ENCODE results near the gene NTRK3. TPM values are rescaled to one million over a fixed set of nuclear protein-coding genes. Genes with fewer than 3 reads are reported as not detected.

Gene NTRK3
- total RNA-seq, 1 experiment from 2014 or later = not detected

DNA sequence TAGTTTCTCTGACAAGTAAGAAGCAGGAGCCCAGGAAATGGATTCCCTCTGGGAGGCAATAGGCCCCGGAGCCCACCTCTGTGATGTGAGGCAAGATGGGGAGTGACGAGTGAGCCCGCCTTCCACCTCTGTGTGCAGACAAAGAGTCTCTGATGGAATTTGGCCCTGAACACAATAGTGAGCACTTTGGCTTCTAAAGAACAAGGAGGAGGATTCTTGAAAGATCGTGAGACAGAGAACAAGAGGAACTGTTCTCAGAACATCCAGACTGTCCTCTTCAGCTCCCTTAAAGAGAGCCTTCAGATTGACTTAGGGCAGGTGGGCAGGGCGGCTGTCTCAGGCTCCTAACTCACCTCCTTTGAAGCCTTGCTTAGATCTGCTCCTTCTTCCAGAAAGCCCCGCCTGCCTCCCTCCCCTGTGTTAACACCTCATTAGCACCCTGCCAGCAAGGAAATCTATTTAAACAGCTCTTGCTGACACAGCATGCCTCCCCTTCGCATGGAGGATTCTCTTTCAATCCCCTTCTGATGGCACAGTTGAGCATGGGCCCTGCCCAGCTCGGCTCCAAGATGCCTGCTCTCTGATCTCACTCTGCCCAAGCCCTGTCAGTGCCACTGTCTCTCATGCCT is 430.3 kb downstream of the NTRK3 start:
- TF ChIP-seq, protein P1, sequence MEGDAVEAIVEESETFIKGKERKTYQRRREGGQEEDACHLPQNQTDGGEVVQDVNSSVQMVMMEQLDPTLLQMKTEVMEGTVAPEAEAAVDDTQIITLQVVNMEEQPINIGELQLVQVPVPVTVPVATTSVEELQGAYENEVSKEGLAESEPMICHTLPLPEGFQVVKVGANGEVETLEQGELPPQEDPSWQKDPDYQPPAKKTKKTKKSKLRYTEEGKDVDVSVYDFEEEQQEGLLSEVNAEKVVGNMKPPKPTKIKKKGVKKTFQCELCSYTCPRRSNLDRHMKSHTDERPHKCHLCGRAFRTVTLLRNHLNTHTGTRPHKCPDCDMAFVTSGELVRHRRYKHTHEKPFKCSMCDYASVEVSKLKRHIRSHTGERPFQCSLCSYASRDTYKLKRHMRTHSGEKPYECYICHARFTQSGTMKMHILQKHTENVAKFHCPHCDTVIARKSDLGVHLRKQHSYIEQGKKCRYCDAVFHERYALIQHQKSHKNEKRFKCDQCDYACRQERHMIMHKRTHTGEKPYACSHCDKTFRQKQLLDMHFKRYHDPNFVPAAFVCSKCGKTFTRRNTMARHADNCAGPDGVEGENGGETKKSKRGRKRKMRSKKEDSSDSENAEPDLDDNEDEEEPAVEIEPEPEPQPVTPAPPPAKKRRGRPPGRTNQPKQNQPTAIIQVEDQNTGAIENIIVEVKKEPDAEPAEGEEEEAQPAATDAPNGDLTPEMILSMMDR (conservative IDR thresholded peaks at IDR 0.05; ENCODE audit: low read depth, low read length) = no peak
- TF ChIP-seq EZH2 (IDR thresholded peaks at IDR 0.05; ENCODE audit: low read length, unreplicated experiment) (no peak), EZH2phosphoT487 (IDR thresholded peaks at IDR 0.05; ENCODE audit: borderline replicate concordance, low read length) (no peak)
- Histone ChIP-seq H2AFZ (ENCODE audit: low read length) (no peak overlapping the region), H3K27ac (ENCODE audit: low read length) (no peak overlapping the region), H3K27me3 (ENCODE audit: low read length) (no peaks in the 10 kb centered on the region), H3K4me1 (ENCODE audit: insufficient read depth, low read length) (no peaks in the 10 kb centered on the region), H3K9me2 (replicated peaks; ENCODE audit: low read length) (no peaks in the 10 kb centered on the region), H3K9ac (ENCODE audit: low read length) (no peak overlapping the region), H3K36me3 (ENCODE audit: low read depth, low read length) (no peaks in the 10 kb centered on the region), H3K4me3 (ENCODE audit: low read length) (no peak overlapping the region), H3F3A (ENCODE audit: low read length, unreplicated experiment) (no peaks in the 10 kb centered on the region), H3K4me2 (ENCODE audit: low read length) (no peak overlapping the region), H3K79me2 (ENCODE audit: low read length) (no peaks in the 10 kb centered on the region), H3K9me3 (ENCODE audit: low read length) (no peaks in the 10 kb centered on the region), H4K20me1 (ENCODE audit: low read length) (no peaks in the 10 kb centered on the region)
- CTCF ChIA-PET = no interaction called here
- no TSS peak for BruUV-seq (replicated peaks)
- ATAC-seq (no peak), DNase-seq (no peak)
- intact Hi-C loops (cut with micrococcal nuclease) = no loop called here
- POLR2A ChIA-PET (ENCODE audit: unreplicated experiment) = no interaction called here

DNA sequence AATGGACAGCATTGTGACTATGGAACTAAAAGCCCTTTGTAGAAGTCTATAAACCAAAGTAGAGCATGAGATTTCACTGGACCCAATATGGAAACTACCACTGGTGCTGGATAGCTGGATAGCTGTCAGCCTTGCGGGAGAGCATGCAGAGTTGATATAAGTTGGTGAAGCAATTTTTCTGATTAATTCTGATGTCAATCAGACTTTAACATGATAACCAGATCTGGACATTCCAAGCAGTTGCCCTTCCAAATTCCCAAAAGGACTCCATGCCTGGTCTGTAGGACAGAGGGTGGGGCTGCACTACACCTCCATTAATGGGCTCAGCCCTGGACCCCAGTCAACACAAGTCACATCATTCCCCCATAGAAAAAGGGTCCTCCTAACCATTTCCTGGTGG is 437.8 kb downstream of the NTRK3 start:
- no peak overlapping the region for H3K9ac ChIP-seq (ENCODE audit: low read length)

DNA sequence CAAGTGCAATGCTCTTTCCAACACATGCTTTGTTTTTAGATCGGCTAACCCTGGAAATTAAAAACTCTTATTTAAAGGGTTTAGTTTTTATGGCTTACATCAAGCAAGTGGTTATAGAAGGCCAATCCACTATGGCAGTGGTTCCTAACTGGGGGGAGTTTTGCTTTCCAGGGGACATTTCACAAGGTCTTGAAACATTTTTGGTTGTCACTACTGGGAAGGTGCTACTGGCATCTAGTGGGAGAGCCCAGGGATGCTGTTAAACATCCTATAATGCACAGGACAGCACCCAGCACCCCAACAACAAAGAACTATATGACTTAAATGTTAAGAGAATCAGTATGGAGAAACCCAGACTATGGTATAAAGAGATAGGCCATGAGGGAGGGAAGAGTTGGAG is 439.0 kb downstream of the NTRK3 start:
- no peaks in the 10 kb centered on the region for H3K79me2 ChIP-seq (ENCODE audit: low read length)
- no peak for DNase-seq
- no peak overlapping the region for H3K9ac ChIP-seq (ENCODE audit: low read length)
- H3F3A ChIP-seq (ENCODE audit: low read length, unreplicated experiment) = no peaks in the 10 kb centered on the region
- no peak overlapping the region for H3K27ac ChIP-seq (ENCODE audit: low read length)
- H3K27me3 ChIP-seq (ENCODE audit: low read length) = no peaks in the 10 kb centered on the region
- intact Hi-C loops (cut with micrococcal nuclease) = no loop called here
- 0 out of 2 replicates have a peak, but pooled peaks cover 3% of the 10 kb centered on the region for H3K4me1 ChIP-seq (ENCODE audit: insufficient read depth, low read length)
- ChIA-PET CTCF (no interaction called here), POLR2A (ENCODE audit: unreplicated experiment) (no interaction called here)
- no peak for ATAC-seq
- H4K20me1 ChIP-seq (ENCODE audit: low read length) = no peaks in the 10 kb centered on the region
- no TSS peak for BruUV-seq (replicated peaks)
- no peak overlapping the region for H3K4me3 ChIP-seq (ENCODE audit: low read length)
- H3K4me2 ChIP-seq (ENCODE audit: low read length) = no peak overlapping the region
- no peak overlapping the region for H2AFZ ChIP-seq (ENCODE audit: low read length)
- H3K36me3 ChIP-seq (ENCODE audit: low read depth, low read length) = no peaks in the 10 kb centered on the region
- no peaks in the 10 kb centered on the region for H3K9me2 ChIP-seq (replicated peaks; ENCODE audit: low read length)
- H3K9me3 ChIP-seq (ENCODE audit: low read length) = 0 out of 2 replicates have a peak, but pooled peaks cover 7% of the 10 kb centered on the region
- no peak for TF ChIP-seq EZH2 (IDR thresholded peaks at IDR 0.05; ENCODE audit: low read length, unreplicated experiment)

More for the DNA sequence above, 437.8 kb downstream of the NTRK3 start:
- no peaks in the 10 kb centered on the region for H3K79me2 ChIP-seq (ENCODE audit: low read length)
- H3K9me3 ChIP-seq (ENCODE audit: low read length) = no peaks in the 10 kb centered on the region
- ATAC-seq = no peak
- no peaks in the 10 kb centered on the region for H3K27me3 ChIP-seq (ENCODE audit: low read length)
- POLR2A ChIA-PET (ENCODE audit: unreplicated experiment) = no interaction called here
- TF ChIP-seq, protein P1 (conservative IDR thresholded peaks at IDR 0.05; ENCODE audit: low read depth, low read length) = no peak
- no peak for TF ChIP-seq EZH2 (IDR thresholded peaks at IDR 0.05; ENCODE audit: low read length, unreplicated experiment)
- intact Hi-C loops (cut with micrococcal nuclease) = no loop called here
- no peaks in the 10 kb centered on the region for H3F3A ChIP-seq (ENCODE audit: low read length, unreplicated experiment)
- no peak overlapping the region for H3K4me3 ChIP-seq (ENCODE audit: low read length)
- no peak overlapping the region for H3K4me2 ChIP-seq (ENCODE audit: low read length)
- H3K9me2 ChIP-seq (replicated peaks; ENCODE audit: low read length) = no peaks in the 10 kb centered on the region
- H3K4me1 ChIP-seq (ENCODE audit: insufficient read depth, low read length) = 0 out of 2 replicates have a peak, but pooled peaks cover 3% of the 10 kb centered on the region
- H3K36me3 ChIP-seq (ENCODE audit: low read depth, low read length) = no peaks in the 10 kb centered on the region
- CTCF ChIA-PET = no interaction called here
- no peak overlapping the region for H2AFZ ChIP-seq (ENCODE audit: low read length)
- no peak for DNase-seq
- no peaks in the 10 kb centered on the region for H4K20me1 ChIP-seq (ENCODE audit: low read length)
- BruUV-seq (replicated peaks) = no TSS peak
- no peak overlapping the region for H3K27ac ChIP-seq (ENCODE audit: low read length)

All from PC-3 (cell line).